HG03064 (cell line): ENCODE data around the gene NXT1.
A peak's percentile ranks its signal among the peaks of the same experiment; 100 is the strongest.

Experiments used
- ATAC-seq: cut with Tn5 transposase; IDR thresholded peaks from one replicate; pipeline ENCODE4 v1.9.1; 2021; ENCODE audit warnings: low read depth; ENCODE audit not compliant: unreplicated experiment

The NXT1 gene

DNA sequence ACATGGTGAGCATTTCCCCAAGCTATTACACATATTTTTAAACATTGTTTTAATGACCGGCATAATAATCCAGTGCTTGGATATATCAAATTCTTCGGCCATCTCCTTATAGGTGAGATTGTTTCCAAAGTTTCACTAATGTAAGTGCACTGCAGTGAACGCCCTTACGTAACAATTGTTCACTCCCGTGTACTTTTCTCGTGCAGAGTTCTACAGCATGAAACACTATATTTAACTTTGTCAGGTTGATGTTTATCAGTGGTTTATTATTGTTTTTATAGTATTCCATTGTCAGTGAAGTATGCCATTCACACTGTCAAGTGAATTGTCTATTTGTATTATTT is 7.9 kb downstream of the NXT1 start:
- ATAC-seq, result no peak

DNA sequence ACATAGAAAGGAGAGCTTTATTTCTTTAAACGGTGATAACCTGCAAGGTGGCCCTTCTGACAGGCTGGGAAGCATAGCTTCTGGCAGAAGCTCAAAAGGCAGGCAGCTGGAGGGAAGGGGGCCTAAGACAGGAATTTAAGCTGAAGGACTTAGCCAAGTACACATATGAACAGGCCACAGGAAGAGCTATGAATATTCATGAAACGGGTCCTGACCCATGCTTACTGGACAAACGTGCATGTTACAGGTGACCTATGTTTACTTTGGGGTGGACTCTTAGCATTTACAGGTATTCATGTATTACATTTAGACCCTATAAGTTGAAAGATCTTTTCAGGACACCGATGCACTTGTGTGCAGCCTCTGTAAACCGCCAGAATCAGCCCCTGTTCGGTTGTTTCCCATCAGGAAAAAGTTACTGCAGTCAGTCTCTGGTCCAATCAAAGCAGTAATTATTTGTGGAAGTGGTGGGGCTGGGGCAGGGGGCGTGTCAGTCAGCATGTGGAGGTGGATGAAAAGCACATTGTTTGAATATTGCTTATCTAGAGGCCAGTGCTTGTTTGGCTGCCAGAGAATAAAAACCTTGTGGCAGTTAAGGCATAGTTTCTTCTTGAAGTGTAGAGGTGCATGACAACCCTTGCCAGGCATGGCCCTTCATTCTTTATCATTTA is 8.5 kb downstream of the NXT1 start:
- no peak for ATAC-seq

- ATAC-seq, result no peak
Observed at GRCh38 chr20:23360531-23360930, 9.9 kb downstream of the NXT1 start.

DNA sequence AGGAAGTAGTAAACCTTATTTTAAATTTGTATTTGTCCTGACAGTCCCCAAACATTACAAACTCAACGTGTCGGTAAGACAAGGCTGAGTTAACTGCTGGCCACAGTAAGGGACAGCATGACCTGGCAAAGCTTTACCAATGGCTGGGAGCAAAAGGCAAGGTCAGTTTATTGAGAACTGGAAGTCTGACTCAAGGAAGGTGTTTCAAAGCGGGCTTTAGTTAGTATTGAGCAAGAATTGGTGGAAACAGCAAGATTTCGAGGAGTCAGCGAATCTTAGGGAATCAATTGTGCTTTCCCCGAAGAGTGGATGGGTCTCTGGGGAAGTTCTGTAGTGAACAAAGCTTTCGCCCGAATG is 10.5 kb downstream of the NXT1 start:
- no peak for ATAC-seq

DNA sequence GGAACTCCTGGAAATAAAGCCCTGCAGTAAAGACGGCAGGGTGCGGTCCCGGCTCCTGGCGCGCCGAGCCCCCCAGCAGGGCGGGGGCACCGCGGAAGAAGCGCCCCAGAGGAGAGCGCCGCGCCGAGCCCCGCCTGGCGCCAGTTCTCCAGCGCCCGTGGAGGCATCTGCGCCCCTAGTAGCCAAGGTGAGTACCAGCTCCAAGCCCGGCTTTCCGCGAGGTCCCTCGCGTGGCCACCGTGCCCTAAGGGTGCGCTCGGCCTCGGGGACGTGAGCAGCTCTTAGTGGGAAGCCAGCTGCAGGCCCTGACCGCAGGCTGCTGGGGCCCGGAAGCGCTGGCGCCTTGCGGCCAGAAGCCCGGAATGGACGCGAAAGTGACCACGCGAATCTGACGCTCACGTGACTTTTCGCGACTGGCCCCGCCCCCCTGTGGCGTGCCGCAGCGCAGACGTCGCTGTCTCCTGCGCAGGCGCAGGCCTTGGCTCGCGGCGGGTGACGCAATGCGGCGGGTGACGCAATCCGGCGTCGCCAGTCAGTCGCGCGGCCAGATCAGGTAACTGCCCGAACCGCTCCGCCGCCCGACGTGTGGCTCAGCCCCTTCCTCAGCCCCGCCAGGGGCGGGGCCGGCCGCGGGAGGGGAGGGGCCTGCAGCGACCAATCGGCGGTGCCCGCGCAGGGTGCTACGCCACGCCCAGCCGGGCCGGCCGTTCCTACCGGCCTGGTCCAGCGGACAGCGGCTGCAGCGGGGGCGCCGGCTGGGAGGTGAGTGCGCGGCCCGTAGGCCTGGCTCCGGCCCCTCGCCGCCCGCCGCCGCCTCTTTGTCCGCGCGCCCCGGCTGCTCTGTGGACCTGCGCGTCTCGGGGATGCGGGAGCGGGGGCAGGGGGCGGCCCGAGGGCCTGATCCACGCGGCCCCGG is 11.1 kb downstream of the NXT1 start, which contains the start of gene GZF1:
Gene GZF1 (plus strand): TSS at position 707 of the 916 bp plus-strand sequence. CDS start 2,202 bp downstream, outside the sequence.
- ATAC-seq, result peak; percentile 65

DNA sequence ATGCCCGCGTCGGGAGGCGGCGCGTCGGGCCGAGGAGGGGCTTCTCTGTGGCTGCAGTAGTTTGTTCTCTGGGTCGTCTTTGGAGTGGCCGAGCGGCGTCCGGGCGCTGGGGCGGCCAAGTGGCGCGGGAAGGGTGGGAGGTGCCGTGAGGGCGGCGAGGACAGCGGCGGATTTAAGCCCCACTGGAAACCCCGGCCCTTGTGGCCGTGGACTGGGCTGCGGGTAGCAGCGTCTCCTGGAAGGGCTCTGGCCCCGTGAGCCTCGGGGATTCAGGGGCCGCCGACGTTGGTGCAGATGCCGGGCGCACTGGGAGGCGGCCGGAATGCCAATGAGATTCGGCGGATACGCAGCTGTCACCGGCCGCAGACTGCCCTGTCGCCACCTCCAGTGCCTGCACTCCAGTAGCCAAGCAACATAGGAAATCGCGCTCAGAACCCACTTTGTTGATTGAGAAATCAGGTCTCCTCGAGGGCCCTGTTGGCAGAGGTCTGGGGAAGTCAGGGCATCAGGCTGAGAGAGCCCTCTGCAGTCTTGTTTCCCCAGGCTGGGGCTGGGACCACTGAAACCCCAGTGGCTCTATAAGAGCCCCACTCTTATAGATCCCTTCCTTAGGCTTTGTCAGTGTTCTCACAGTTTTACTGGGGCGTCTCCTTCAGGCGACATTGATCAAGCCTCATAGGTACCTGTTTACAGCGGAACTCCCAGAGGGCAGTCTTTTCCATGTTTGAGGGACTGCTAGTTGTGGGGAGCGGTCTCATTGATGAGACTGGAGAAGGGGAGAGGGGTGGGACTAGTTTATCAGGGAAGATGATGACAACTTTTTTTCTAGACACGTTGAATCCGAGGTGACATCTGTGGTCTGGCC is 12.0 kb downstream of the NXT1 start:
- ATAC-seq, result peak; percentile 21

DNA sequence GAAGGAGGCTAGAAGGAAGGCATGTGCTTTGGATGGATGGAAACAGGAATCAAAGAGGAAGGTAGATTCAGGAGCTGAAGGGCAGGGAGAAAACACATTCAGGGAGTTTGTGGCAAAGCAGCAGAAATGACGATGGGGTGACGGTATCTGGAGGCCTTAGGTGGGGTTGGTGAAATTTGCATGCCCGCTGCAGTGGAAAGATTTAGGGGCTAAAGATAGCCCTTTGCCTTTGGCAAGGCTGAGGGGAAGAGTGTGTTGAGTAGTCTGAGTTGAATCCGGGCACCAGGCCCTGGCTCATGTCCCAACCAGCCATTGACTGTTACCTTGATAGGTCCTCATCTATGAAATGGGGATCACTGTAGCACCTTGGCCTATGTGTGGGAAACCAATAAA is 12.7 kb downstream of the NXT1 start:
- ATAC-seq, result no peak

DNA sequence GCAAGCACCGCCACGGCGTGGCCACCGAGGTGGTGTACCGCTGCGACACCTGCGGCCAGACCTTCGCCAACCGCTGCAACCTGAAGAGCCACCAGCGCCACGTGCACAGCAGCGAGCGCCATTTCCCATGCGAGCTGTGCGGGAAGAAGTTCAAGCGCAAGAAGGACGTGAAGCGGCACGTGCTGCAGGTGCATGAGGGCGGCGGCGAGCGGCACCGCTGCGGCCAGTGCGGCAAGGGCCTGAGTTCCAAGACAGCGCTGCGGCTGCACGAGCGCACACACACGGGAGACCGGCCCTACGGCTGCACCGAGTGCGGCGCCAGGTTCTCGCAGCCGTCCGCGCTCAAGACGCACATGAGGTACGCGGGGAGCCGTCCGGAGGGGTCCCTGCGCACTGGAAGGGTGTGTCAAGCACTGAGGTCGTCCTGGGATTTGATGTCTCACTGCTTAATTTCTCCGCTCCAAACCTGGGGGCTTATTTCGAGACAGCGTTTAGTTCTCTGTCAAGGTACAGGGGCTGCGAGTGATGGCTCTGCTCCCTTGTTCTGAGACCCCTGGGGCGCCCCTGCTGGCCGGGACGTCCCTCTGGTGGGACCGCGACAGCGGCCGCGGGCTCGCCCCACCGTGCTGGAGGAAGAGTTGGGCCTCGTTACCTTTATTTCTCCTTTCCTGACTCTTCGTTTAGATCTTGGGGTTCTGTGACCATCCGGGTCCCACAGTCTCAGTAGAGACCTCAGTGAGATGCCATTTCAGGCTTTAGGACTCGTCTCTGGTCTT is 15.0 kb downstream of the NXT1 start:
- ATAC-seq, result no peak

DNA sequence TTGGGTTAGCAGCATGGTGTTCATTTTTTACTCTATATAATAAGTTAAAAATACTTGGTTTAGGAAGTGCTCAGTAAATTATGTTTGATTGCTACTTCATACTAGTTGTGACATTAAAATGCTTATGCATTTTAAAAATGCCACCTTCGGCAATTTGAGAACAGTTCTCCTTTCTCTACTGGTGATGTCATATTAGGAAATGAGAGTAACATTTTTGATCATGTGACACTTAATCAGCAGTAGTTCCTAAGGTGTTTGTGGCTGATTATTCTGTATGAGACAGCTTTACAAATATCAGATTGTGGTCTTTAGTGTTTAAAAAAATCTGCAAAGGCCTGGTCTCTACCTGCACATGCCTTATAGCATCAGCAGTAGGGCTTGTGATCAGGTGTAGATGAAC is 15.8 kb downstream of the NXT1 start:
- ATAC-seq, result no peak

DNA sequence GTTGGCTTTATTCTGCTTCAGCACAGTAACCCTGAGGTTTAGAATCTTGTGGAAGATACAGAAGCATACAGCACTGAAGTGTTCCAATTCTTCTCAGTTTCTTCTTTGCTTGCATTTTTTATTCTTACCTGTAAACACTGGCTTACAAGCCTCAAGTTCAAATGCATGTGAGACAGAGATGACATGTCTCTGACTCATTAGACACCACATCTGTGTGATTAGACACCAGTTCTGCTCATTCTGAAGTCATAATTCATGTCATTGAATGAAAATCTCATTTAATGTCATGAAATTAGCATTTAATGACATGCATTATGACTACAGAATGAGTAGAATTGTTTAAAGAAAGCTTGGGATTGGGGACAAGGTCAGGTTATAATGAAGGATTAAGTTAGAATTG is 17.2 kb downstream of the NXT1 start:
- ATAC-seq, result no peak

DNA sequence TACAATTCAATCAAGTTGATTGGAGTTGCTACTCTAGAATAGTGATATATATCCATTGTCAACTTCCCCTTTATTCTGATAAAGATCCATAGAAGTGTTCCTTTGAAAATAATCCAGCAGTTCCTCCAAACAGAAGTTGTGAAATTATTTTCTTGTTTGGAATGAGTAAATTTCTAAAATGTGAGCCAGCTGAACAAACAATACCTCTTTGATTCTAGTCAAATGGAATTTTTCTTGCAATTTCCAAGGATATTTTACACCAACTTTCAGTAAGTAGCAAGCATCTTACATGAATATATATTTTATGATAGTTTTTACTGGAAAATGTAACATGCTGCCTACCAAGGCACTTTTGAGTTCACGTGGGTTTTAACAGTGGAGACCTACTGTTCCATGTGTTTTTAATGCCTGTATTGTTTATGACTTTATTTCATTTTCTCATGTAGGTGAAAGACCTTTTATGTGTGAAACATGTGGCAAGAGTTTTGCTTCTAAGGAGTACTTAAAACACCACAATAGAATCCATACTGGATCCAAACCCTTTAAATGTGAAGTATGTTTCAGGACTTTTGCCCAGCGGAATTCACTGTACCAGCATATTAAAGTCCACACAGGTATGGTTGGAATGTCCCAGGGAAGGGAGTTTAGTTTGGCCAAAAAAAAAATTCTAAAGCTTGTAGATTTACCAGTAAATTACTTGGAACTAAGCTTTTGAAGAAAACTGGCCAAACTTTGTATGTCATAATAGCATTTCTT is 17.9 kb downstream of the NXT1 start:
- ATAC-seq, result no peak

GRCh38 chr20:23369072-23369823 is 18.7 kb downstream of the NXT1 start:
- ATAC-seq, result no peak

- no peak for ATAC-seq
Observed at GRCh38 chr20:23370274-23370673, 19.7 kb downstream of the NXT1 start.

DNA sequence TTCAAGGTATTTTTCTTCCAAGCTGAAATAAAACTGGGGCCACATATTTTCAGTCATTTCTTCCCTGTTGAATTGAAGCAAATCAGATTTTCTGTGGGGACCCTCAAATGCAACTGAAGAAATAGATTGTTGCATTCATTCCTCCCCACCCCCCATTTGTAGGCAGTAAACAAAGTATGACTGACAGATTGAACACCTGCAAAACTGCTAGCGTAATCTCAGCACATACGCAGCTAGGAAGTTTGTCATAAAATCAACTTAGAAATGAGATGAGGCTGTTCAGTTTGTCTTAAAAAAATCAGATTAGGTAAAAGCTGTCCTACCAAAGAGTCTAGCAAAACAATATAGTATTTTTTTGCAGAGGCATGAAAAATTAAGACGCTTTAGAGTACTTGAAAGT is 20.3 kb downstream of the NXT1 start:
- no peak for ATAC-seq

DNA sequence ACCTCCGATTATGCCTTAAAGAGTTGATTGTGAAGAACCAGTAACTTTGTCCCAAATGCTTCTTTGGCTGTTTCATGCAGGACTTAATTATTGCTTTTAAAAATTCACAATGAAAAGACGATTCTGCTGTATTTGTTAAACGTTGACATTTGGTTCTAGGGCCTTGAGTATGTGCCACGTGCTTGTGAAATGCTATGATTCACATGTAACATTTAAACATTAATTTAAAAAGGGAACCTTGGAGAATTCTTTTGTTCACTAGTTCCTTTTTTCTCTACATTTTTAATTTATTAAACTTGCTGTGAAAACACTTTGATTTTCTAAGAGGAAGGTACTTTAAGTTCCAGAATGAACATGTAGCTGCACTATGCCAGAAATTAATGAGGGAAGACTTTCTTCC is 20.9 kb downstream of the NXT1 start:
- no peak for ATAC-seq

DNA sequence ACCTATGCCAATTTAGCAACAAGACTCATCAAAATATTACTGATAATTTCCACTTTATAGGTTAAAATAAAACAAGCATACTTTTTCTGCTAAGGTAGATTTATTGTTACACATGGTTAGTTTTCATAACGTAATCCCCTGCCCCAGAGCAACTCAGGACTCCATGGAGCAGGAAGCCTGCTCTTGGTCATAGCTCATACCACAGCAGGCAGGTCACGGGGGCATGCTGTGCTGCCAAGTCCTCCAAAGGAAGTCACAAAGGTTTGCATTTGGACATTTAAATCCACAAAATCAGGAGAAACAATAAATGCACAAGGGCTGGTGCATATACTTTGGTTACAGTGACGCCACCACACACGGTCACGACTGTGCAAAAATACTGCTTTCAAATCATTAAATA is 23.9 kb downstream of the NXT1 start:
- no peak for ATAC-seq

DNA sequence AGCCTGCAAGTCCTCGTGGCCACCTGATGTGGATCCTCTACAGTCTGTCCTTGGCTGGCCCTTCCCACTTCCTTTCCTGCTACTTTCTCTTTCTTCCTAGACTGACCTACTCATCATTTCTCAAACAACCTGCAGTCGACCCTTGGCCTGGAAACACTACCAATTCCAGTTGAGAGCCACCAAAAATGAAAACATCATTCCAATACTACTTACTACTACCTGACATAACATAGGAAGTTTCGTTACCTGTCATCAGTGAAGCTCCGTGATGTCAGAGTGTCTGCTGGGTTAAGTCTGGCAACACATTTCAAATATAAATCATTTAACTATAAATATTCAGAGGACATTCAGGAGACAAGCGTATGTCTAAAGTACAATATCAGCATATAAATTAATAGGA is 25.2 kb downstream of the NXT1 start:
- ATAC-seq, result no peak

DNA sequence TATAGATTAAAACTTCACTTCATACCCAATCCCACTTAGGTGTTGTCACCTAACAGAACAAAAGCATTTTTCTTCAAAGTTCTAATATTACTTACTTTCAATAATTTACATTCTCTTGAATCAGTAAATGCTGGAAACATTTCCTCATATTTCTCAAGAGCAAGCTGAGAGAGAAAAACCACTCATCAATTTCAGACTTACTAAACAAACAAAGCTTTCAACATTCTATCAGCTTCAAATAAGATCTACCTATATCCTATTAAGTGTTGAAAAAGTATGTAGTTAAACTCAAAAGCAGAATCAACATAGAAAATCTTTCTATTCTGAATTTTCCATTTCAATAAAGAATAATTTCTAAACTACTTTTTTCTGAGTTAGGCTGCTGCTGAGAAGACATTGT is 29.2 kb downstream of the NXT1 start:
- no peak for ATAC-seq

DNA sequence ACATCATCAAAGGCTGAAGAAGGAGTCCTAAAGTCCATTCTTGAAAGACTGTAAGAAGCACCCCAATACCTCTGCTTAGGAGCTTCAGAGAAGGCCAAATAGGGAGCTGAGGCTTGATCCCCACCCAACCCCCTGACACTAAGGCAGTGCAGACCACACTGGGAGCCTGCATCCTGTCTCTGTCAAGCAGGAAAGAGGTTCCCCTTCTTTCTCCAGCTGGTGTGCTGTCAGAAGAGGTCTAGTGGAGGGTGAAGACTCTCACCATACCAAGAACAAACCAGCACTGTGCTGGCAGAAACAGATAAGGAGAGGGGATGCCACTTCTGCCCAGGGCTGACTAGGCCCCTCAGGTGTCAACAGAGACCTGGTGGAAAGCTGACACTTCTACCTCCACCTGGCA is 31.3 kb downstream of the NXT1 start:
- no peak for ATAC-seq
